GM06990 (cell line): ENCODE results near the gene TMEM128.

Experiments used
- DNase-seq: peaks from one replicate; pipeline ENCODE4 v3.0.0-alpha.2; 2011; ENCODE audit not compliant: insufficient read length; ENCODE audit errors: extremely low read depth
- H3K27me3 ChIP-seq: replicated peaks from 2 replicates; pipeline ENCODE4 v1.6.0; 2011; ENCODE audit warnings: low read length; ENCODE audit not compliant: control insufficient read depth, insufficient read depth
- H3K36me3 ChIP-seq: 2 replicates; pipeline ENCODE4 v1.5.1; 2011; ENCODE audit warnings: low read length; ENCODE audit not compliant: control insufficient read depth, insufficient read depth
- H3K4me3 ChIP-seq: replicated peaks from 2 replicates; pipeline ENCODE4 v1.5.1; 2011; ENCODE audit warnings: low read depth, mild to moderate bottlenecking, control low read depth, low read length
- CTCF ChIP-seq: IDR thresholded peaks from 2 replicates; pipeline ENCODE4 v1.5.1; 2011; ENCODE audit warnings: low read length, control low read depth, mild to moderate bottlenecking, inconsistent platforms; ENCODE audit not compliant: insufficient read depth, poor library complexity, severe bottlenecking

TMEM128 gene

DNA sequence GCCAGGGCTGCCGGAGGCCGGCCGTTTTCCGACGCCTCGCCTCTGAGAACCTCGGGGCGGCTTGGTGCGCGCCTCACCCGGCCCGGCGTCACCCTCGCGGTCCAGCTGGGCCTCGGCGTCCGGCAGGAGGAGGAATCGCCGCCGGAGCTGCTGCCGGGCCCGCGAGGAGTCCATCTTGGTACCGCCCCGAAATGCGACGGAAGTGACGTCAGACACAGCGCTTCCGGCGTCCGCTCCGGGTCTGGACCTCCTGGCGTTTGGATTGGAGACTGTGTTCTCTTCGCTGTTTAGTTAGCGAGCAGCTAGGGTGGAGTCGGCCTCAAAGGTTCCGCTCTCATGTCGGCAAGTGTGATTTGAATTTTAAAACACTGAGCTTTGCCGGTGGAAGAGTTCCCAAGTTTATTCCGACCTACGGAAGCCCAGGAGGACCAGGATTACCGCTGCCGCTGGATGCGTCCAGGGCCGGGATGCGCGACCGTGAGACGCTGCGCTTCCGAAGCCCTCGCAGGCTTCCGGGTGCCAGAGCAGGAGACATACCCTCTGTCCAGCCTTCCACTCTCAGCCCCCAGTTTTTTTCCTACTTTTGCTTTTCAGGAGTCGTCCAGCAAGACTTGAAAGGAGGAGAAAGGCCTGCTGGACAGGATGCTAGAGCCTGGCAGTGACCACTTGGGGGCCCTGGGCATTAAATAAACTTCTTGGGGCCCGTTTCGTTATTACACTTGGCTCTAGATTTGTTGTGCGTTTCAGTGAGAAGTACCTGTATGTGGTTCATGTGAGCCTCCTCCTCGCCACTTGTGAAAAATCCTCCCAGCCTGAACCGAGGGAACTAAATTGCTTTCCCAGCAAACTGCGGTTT is at the start of gene TMEM128:
Gene TMEM128, minus strand, starts transcription at position 195 of the 856 bp plus-strand sequence. Its CDS starts 21 bp downstream, at position 174.
- no peaks in the 10 kb centered on the region for H3K27me3 ChIP-seq
- DNase-seq = peak; percentile 91
- peaks cover 4% of the 10 kb centered on the region for H3K36me3 ChIP-seq
- H3K4me3 ChIP-seq = peak within 1 kb of the TSS; percentile 92
- no peak for TF ChIP-seq CTCF

DNA sequence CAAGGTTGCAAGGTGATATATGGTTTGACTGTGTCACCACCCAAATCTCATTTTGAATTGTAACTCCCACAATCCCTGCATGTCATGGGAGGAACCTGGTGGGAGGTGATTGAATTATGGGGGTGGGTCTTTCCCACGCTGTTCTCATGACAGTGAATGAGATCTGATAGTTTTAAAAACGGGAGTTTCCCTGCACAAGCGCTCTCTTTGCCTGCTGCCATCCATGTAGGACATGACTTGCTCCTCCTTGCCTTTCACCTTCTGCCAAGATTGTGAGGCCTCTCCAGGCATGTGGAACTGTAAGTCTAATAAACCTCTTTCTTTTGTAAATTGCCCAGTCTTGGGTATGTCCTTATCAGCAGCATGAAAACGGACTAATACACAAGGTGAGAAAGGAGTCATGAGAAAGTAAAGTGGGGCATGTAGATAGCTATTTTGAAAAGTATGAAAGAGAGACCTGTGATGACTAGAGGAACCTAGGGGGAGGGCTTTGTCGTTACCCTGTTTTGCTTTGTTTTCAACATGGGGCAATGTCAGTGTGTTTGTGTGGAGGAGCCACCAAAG is 48.3 kb upstream of the TMEM128 start:
- no peak for DNase-seq
- Histone ChIP-seq H3K36me3 (peaks cover 2% of the 10 kb centered on the region), H3K27me3 (no peaks in the 10 kb centered on the region), H3K4me3 (no peak overlapping the region)
- no peak for TF ChIP-seq CTCF

- no peak for DNase-seq
- Histone ChIP-seq H3K36me3 (no peaks in the 10 kb centered on the region; the same call in 1 of the 2 replicates), H3K4me3 (no peak overlapping the region), H3K27me3 (no peaks in the 10 kb centered on the region)
- TF ChIP-seq CTCF = no peak
Measured at GRCh38 chr4:4293279-4293678, 45.3 kb upstream of the TMEM128 start.

- H3K36me3 ChIP-seq = peaks cover under 1% of the 10 kb centered on the region
- no peak for TF ChIP-seq CTCF
- peak; percentile 95 for DNase-seq
- peak within 1 kb of the TSS; percentile 91 for H3K4me3 ChIP-seq
- H3K27me3 ChIP-seq = no peaks in the 10 kb centered on the region
Measured at GRCh38 chr4:4289941-4290850, 42.2 kb upstream of the TMEM128 start, which contains the start of the genes LYAR and ZBTB49. Gene LYAR, minus strand, starts transcription at chr4:4290154. Its CDS starts 6,412 bp downstream, at chr4:4283742. Gene ZBTB49, plus strand, starts transcription at chr4:4290251. Its CDS starts 9,695 bp downstream, at chr4:4299946.

GRCh38 chr4:4289597-4289940 is 41.5 kb upstream of the TMEM128 start:
- no peak for DNase-seq
- TF ChIP-seq CTCF = no peak
- no peaks in the 10 kb centered on the region for H3K27me3 ChIP-seq
- peak overlapping the region; percentile 91 for H3K4me3 ChIP-seq
- peaks cover 5% of the 10 kb centered on the region for H3K36me3 ChIP-seq
